Adipocyte (in vitro differentiated cells): ENCODE results near the gene PLCE1.
"Not testable (repeated sequence)": the region's sequence is repeated elsewhere in the genome, so short reads cannot be mapped to it uniquely, and the experiment has no call there.

Experiments
- DNase-seq: peaks from one replicate; pipeline ENCODE4 v3.0.0-alpha.2; 2015; ENCODE audit warnings: low read depth
- H3K27me3 ChIP-seq: replicated peaks from 2 replicates; pipeline ENCODE4 v1.7.0; 2013; ENCODE audit warnings: mild to moderate bottlenecking, low read length, moderate library complexity; ENCODE audit not compliant: control insufficient read depth, insufficient read depth
- H3K36me3 ChIP-seq: 2 replicates; pipeline ENCODE4 v1.7.0; 2013; ENCODE audit warnings: low read length, mild to moderate bottlenecking, moderate library complexity; ENCODE audit not compliant: control insufficient read depth, insufficient read depth, severe bottlenecking
- H3K4me1 ChIP-seq: 2 replicates; pipeline ENCODE4 v1.7.0; 2013; ENCODE audit warnings: mild to moderate bottlenecking, low read length, moderate library complexity; ENCODE audit not compliant: control insufficient read depth, insufficient read depth
- H3K4me3 ChIP-seq: 2 replicates; pipeline ENCODE4 v1.7.0; 2013; ENCODE audit warnings: mild to moderate bottlenecking, low read length, moderate library complexity
- H3K9ac ChIP-seq: 2 replicates; pipeline ENCODE4 v1.7.0; 2013; ENCODE audit warnings: mild to moderate bottlenecking, low read length, moderate library complexity
- H3K9me3 ChIP-seq: 2 replicates; pipeline ENCODE4 v1.7.0; 2013; ENCODE audit warnings: mild to moderate bottlenecking, low read length, moderate library complexity; ENCODE audit not compliant: control insufficient read depth

PLCE1 gene

DNA sequence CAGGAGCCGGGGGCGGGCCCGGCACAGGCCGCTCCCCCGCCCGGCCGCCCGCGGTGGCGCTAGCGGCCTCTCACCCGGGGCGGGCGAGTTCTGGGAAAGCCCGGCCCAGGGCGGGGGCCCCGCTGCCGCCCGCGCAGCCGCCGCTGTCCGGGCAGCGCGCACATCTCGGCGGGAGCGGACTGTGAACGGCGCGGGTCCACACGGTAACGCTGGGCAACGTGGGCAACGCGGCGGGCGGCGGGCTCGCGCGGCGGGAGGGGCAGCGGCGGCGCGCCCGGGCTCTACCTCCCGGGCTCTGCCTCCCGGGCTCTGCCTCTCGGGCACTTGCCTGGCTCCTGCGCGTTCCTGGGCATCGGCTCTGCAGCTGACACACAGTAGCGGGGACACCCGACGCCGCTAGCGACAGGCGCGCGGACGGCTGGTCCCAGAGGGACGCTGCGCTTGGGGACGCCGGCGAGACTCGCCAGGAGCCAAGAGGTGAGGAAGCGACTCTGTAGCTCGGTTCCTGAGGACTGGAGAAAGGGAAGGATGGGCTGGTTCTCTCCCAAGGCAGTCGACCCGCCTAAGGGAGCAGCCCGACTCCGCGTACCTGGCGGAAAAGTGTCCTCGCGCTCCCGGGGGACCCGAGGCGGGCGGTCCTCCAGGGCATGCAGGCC lies at the start of gene PLCE1:
PLCE1 (plus strand) TSS at position 150 of the 656 bp plus-strand sequence. CDS start 37,116 bp downstream, outside the sequence.
- no peaks in the 10 kb centered on the region for H3K27me3 ChIP-seq

DNA sequence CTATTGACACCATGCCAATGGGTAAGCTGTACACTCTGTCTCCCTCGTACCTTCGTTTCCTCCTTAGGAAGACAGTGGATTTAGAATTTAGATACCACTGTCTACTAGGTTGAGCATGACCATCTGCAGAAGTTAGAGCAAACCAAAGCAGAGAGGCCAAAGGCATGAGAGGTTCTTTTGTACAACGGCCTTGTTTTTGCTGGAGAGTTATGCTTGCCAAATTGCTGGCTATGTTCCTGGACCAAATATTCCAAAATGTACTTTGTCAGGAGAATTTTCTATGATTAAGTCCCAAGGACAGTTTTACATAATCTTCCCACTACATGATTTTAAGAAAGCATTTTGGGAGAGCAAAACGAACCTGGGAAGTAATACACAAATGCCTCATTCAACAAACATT lies 47.9 kb upstream of the PLCE1 start:
- Histone ChIP-seq H3K4me3 (no peak overlapping the region), H3K9me3 (no peaks in the 10 kb centered on the region), H3K4me1 (peaks cover 33% of the 10 kb centered on the region), H3K27me3 (no peaks in the 10 kb centered on the region), H3K9ac (no peak overlapping the region), H3K36me3 (no peaks in the 10 kb centered on the region)
- peak; percentile 10 for DNase-seq

More for the DNA sequence above, at the start of gene PLCE1:
- H3K9ac ChIP-seq = peak within 1 kb of the TSS; percentile 82
- no peaks in the 10 kb centered on the region for H3K36me3 ChIP-seq
- H3K4me3 ChIP-seq = peak within 1 kb of the TSS; percentile 84
- peak; percentile 84 for DNase-seq
- H3K4me1 ChIP-seq = peaks cover 49% of the 10 kb centered on the region
- no peaks in the 10 kb centered on the region for H3K9me3 ChIP-seq

DNA sequence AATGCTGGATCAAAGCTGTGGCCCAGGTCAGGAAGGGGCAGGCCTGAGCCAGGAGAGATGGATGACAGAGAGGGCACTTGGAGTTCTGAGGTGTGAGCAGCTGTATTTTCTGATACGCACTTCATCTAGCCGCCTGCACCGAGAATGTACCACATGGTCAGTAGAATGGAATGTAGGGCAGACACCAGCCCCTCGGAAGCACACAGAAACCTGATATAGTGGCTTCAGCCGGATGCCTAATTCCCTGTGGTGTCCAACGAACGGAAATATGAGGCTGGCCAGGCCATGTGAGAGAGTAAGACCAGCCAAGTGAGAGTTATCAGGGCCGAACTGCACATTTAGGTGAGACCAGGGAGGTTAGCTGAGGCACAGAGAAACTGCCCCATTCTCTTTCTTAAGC lies 46.7 kb upstream of the PLCE1 start:
- no peaks in the 10 kb centered on the region for H3K27me3 ChIP-seq
- H3K4me1 ChIP-seq = peaks cover 33% of the 10 kb centered on the region
- H3K9me3 ChIP-seq = no peaks in the 10 kb centered on the region
- H3K9ac ChIP-seq = no peak overlapping the region
- peak; percentile 74 for DNase-seq
- H3K36me3 ChIP-seq = no peaks in the 10 kb centered on the region
- H3K4me3 ChIP-seq = no peak overlapping the region

DNA sequence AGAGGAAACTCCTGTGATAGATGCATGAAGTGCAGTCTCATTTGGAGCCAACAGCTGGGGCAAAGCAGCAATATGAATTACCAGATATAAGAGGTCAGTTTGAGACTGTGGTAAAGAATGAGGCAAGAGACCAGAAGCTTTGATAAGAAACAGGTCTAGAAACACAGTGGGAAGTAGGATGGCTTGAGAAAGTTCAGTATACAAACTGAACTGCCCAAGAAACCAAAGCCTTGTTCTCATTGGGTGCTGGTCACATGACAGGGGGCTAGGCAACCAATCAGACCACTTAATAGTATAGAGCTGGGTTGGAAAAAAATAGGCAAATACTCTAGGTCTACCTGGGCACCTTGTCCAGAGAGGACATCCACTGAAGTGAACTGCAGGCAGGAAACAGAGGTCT lies 46.2 kb upstream of the PLCE1 start:
- DNase-seq = no peak
- Histone ChIP-seq H3K27me3 (no peaks in the 10 kb centered on the region), H3K9me3 (no peaks in the 10 kb centered on the region), H3K4me1 (peaks cover 33% of the 10 kb centered on the region), H3K4me3 (no peak overlapping the region), H3K9ac (no peak overlapping the region), H3K36me3 (no peaks in the 10 kb centered on the region)

DNA sequence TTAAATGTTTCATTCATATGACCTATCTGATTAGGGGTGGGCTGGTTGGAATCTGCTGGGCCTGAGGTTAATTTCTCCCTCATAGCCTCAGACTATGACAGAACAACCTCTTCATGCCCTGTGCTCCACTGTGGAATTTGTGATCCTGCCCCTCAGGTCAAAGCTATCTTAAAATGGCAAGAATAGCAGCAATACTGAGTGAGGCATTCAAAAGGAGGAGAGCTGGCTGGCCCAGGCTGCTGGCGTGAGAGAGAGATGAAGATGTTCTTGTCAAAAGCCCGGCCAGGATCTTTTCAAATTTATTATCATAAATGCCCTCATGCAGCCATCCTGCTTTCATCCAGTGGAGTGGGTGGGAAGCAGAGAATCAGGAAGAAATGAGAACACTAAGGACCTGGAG lies 41.8 kb upstream of the PLCE1 start:
- Histone ChIP-seq H3K9me3 (no peaks in the 10 kb centered on the region), H3K4me3 (no peak overlapping the region), H3K27me3 (no peaks in the 10 kb centered on the region), H3K9ac (no peak overlapping the region), H3K36me3 (no peaks in the 10 kb centered on the region), H3K4me1 (peaks cover 9% of the 10 kb centered on the region)
- DNase-seq = no peak

DNA sequence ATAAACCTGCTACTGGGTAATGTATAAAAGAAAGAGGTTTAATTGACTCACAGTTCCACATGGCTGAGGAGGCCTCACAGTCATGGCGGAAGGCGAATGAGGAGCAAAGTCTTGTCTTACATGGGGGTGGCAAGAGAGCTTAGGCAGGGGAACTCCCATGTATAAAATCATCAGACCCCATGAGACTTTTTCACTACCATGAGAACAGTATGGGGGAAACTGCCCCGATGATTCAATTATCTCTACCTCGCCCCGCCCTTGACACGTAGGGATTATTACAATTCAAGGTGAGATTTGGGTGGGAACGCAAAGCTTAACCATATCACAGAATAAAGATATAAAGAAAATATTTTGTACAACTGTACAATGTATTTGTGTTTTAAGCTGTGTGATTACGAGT lies 39.4 kb upstream of the PLCE1 start:
- peaks cover 3% of the 10 kb centered on the region for H3K4me1 ChIP-seq
- no peaks in the 10 kb centered on the region for H3K36me3 ChIP-seq
- H3K27me3 ChIP-seq = no peaks in the 10 kb centered on the region
- no peak overlapping the region for H3K4me3 ChIP-seq
- H3K9ac ChIP-seq = no peak overlapping the region
- no peaks in the 10 kb centered on the region for H3K9me3 ChIP-seq
- DNase-seq = no peak

DNA sequence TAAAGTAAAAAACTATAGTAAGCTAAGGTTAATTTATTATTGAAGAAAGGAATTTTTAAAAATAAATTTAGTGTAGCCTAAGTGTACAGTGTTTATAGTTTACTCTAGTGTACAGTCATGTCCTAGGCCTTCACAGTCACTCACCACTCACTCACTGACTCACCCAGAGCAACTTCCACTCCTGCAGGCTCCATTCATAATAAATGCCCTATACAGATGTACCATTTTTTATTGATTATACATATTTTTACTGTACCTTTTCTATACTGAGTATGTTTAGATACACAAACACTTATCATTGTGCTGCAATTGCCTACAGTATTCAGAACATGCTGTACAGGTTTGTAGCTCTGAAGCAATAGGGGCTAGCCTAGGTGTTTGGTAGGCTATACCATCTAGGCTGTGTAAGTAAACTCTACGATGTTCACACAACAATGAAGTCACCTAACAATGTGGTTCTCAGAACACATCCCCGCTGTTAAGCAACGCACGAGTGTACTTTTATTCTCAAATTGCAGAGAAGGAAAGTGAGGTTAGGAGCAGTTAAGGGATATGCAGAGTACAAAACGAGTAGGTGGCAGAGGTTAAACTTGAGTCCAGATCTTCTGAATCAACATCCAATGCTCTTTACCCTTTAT lies 38.9 kb upstream of the PLCE1 start:
- DNase-seq = no peak
- Histone ChIP-seq H3K4me3 (no peak overlapping the region), H3K36me3 (no peaks in the 10 kb centered on the region), H3K4me1 (peaks cover 3% of the 10 kb centered on the region), H3K9ac (no peak overlapping the region), H3K27me3 (no peaks in the 10 kb centered on the region), H3K9me3 (no peaks in the 10 kb centered on the region)

DNA sequence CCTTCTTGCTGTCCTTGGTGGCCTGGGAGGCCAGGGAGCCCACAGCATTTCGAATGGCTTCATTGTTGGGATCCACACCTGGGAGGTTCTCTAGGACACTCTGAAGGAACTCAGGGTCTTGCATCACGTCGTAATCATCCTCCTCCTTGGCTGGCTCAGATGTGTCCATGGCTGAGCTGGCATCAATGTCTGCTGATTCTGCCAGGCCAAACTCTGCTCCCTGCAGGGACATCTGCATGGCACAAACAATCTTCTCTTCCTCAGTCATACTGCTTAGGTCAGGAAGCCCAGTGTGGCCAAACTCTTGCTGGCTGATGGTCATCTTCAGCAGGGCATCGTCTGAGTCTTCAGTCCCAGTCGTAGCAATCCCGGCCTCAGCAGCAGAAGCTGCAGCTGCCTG lies 34.9 kb upstream of the PLCE1 start:
- Histone ChIP-seq H3K4me3 (no peak overlapping the region), H3K27me3 (no peaks in the 10 kb centered on the region), H3K4me1 (peaks cover 7% of the 10 kb centered on the region), H3K36me3 (no peaks in the 10 kb centered on the region), H3K9ac (no peak overlapping the region), H3K9me3 (no peaks in the 10 kb centered on the region)
- no peak for DNase-seq

DNA sequence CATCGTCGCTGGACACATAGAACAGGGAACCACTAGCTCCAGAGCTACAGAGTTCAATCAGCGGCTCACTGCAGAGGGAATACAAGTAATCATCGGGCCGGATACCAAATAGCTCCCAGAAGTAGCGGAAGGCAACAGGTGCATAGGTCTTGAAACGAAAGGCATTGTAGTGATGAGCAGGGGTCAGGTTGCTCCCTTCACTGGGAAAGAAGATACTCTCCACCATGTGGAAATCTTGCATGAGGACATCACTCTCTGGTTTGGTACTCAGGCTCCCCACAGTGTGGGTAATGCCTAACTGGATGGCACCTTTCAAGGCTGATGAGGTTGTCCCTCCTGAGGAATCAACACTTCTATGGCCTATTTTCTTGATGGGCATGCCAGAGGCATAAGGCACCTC lies 32.7 kb upstream of the PLCE1 start:
- not testable (repeated sequence) for DNase-seq, H3K4me3 ChIP-seq, H3K36me3 ChIP-seq, H3K4me1 ChIP-seq, H3K27me3 ChIP-seq, H3K9ac ChIP-seq, H3K9me3 ChIP-seq

DNA sequence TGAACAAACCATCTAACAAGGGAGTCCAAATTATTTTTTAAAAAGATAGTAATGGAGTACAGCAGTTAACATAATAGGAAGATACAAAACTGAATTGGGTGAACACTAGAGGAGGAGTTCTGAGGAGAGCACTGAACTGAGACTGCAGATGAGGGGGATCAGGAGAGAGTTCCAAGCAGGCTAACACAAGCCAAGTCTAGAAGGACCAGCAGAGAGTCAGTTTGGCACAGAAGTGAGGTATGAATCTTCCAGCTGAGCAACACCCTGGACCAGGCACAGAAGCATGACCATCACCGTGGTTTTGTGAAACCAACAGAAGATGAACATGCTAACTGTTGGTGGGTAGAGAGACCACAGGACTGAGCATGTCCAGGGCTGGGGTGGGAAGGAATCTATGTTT lies 30.8 kb upstream of the PLCE1 start:
- H3K36me3 ChIP-seq = no peaks in the 10 kb centered on the region
- H3K4me3 ChIP-seq = no peak overlapping the region
- peaks cover 10% of the 10 kb centered on the region for H3K4me1 ChIP-seq
- H3K9me3 ChIP-seq = no peaks in the 10 kb centered on the region
- H3K27me3 ChIP-seq = no peaks in the 10 kb centered on the region
- H3K9ac ChIP-seq = no peak overlapping the region
- no peak for DNase-seq

DNA sequence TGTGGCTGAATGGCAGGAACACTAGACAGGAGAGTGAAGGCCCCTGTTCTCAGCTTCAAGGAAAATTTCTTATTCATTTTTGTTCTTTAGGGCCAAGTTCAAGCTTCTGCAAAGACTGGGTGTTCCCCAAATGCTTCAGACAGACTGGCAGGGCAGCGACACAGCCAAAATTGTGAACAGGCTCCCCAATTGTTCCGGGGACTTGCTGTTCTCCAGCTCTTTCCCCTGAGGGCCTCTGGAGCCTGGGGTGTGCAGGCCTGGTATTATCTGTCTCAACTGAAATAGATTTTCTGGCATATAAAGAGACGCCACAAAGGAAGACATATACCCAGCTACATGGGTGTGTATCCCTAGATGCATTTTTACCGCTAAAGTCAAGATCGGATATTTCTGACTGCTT lies 30.3 kb upstream of the PLCE1 start:
- Histone ChIP-seq H3K27me3 (no peaks in the 10 kb centered on the region), H3K4me1 (peaks cover 10% of the 10 kb centered on the region), H3K36me3 (no peaks in the 10 kb centered on the region), H3K9me3 (no peaks in the 10 kb centered on the region), H3K4me3 (no peak overlapping the region), H3K9ac (no peak overlapping the region)
- no peak for DNase-seq

DNA sequence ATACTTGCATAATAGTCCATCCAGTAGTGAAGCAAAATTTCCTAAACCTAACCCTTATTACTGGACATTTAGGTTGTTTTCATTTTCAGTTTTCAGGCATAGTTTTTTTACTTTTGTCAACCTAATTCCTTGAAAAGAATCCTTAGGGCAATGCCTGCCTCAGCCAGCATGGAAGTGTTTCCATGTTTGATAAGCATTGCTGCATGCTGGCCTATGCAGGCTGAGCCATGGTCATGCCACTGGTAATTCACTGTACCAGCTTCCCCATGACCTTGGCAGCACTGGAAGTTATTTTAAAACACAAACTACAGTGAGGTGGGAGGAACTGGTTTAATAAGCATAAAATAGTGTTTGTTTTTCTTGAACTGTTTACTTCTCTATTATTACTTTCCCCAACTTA lies 27.8 kb upstream of the PLCE1 start:
- Histone ChIP-seq H3K27me3 (no peaks in the 10 kb centered on the region), H3K9me3 (no peaks in the 10 kb centered on the region), H3K4me3 (no peak overlapping the region), H3K9ac (no peak overlapping the region), H3K4me1 (peaks cover 10% of the 10 kb centered on the region), H3K36me3 (no peaks in the 10 kb centered on the region)
- DNase-seq = no peak
